NCI-H510A (cell line): Measurements from ENCODE around the gene NOG.
A peak's percentile ranks its signal among the peaks of the same experiment; 100 is the strongest.

ENCODE experiments used
- DNase-seq: peaks from one replicate; lab custom pipeline; 2025; lab: John Stamatoyannopoulos, UW

NOG gene

DNA sequence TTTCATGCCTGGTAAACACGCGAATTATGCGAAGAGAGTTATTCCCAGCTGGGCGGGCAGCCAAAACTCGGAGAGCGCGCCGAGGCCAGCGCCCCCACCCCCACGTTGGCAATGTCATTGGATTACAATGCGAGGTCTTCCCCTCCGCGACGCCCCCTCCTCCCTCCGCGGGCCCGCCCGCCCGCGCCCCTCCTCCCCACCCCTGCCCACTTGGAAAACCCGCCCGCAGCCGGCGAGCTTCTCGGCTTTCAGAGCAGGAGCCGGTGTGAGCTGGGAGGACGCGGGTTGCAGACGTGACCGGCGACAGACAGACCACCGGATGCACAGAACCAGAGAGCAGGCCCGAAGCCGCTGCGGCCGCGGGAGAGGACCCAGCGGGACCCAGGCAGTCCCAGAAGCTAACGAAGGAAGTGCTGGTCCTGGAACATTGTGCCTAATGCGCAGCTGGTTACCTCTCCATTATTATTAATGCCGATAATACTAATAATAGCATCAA, 4.0 kb downstream of the NOG start:
- DNase-seq: peak; percentile 7

GRCh38 chr17:56598466-56598865, 5.0 kb downstream of the NOG start:
- DNase-seq: no peak

GRCh38 chr17:56599088-56599487, 5.6 kb downstream of the NOG start:
- DNase-seq: no peak

GRCh38 chr17:56599566-56599965, 6.1 kb downstream of the NOG start:
- no peak for DNase-seq

DNA sequence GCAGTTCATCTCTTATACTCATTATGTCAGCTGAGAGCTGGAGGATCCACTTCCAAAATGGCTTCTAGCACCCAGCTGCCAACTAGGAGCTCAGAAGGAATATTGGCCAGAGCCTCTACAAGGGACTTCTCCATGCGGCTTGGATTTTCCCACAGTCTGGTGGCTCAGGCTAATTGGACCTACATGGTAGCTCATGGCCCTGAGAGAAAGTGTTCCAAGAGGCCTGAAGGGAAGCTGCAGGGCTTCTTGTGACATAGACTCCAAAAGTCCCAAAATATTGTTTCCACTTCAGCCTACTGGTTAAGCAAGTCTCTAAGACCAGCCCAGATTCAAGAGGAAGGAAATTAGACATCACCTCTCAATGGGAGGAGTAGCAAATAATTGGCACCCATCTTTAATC, 6.8 kb downstream of the NOG start:
- DNase-seq: no peak

DNA sequence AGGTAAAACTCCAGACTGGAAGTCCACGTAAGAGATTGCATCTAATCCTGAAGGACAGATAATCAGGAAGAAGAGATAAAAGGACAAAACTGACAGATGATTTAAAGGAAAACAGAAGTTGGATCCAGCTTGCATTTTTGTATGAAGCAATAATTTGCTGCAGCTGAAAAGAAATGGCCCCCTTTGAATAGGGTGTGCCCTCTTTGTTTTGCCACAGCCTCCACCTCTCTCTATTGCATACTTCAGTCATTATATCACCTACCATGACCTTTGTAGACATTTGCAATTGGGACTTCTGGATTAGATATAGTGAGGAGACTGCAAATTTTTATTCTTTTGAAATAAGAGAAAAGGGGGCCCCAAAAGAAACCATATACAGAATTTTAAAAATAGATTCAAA, 8.1 kb downstream of the NOG start:
- DNase-seq: no peak

GRCh38 chr17:56602292-56603130, 9.0 kb downstream of the NOG start:
- DNase-seq: no peak

- DNase-seq: no peak
These were observed 10.2 kb downstream of the NOG start for GRCh38 chr17:56603486-56604238.

GRCh38 chr17:56604691-56605290, 11.3 kb downstream of the NOG start:
- no peak for DNase-seq

DNA sequence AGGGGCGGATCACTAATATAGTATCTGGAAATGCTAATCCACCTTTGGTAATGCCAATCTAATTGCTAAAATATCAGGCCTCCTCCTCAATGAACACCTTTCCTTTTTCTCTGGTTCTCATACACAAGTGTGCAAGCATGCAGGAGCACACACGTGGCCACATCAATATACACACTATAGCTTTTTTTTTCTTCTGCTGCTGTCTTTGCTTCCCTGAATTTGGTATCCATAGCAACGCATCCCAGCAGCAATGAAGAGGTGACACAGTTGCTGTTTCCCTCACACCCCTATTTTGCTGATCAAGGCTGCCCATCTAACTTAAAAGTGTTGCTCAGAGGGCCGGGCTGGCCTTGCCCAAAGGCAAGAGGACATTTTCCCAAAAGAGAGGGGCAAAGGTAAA, 15.4 kb downstream of the NOG start:
- no peak for DNase-seq

GRCh38 chr17:56610321-56610720, 16.8 kb downstream of the NOG start:
- DNase-seq: no peak

GRCh38 chr17:56613131-56613530, 19.6 kb downstream of the NOG start:
- no peak for DNase-seq

- DNase-seq: no peak
These were observed 21.0 kb downstream of the NOG start for GRCh38 chr17:56614522-56614921.

DNA sequence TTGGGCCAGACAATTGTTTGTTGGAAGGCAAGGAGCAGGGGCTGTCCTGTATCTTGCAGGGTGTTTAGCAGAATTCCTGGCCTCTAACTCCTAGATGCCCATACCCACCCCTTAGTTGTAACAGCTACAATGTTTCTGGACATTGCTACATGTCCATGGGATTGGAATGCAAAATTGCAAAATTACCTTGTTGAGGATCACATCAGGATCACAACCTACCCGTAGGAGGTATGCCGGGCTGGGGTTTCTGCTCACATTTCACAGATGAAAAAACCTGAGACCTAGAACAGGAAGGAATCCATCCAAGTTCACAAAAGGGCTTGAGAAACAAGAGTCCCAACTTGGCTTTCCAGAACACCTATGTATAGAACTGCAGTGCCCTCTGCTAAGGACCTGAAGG, 22.7 kb downstream of the NOG start:
- no peak for DNase-seq

DNA sequence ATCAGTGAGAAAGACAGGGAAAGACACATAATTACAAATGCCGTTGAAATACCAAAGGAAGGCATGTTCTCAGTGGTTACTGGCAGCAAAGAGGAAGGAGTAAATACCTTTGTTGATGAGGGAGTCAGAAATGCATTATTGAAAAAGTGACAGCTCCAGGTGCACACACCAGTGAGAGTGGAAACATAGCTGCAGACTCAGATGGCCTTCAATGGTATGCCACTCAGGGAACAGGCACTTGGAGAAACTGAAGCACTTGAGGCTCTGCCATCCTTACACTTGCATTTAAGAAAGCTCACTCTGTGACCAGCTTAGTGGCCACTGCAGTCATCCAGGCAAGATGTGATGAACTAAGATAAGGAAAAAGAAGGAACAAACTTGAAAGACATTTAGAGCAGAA, 29.9 kb downstream of the NOG start:
- DNase-seq: no peak

DNA sequence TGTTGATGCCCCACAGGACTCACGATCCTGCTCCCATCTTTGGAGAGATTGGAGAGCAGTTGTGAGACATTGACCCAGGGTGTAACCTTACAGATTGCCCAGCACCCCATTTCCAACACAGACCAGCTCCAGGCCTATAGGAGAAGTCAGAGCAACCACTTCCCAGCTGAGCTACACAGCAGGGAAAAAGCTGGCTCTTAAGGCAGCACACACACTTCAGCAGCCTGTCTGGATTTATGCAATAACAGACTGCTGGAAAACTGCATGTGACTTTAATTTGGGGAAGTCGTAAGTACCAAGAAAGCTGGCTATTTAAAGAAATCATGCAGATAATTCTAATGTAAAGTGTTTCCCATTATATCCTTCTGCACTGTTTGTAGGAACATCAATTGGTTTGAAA, 30.8 kb downstream of the NOG start:
- DNase-seq: no peak

DNA sequence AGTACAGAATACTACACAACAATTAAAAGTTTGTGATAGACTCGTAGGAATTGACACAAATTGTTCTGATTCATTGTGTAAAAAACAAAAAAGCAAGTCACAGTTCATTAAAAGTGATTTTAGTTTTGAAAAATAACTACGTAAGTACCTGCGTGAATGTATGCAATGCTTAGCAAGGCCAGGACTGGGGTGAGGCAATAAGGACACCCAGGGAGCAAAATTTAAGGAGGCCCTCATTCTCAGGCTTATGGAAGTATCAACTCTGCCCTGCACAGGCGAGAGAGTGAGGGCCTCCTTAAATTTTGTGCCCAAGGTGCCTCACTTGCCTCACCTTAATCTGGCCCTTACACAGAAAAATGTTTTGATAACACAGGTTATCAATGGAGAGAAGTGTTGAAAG, 31.4 kb downstream of the NOG start:
- no peak for DNase-seq

- DNase-seq: no peak
These were observed 36.1 kb downstream of the NOG start for GRCh38 chr17:56629531-56630075.

DNA sequence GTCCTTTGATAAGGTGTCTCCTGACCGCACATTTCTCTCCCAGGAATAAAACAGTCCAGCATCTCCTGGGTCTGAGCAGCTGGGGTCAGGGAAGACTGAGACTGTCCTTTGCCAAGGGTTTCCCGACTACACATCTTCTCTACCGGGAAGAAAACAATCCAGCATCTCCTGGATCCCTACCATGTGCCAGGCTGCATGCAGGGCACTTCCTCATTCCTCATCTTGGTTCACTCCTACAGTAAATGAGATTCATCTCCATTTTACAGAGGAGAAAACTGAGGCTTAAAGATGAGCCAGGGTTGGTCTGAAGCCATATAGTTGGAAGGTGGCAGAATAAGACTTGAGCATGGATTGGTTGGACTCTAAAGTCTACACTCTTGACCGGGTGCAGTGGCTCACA, 36.7 kb downstream of the NOG start:
- no peak for DNase-seq

DNA sequence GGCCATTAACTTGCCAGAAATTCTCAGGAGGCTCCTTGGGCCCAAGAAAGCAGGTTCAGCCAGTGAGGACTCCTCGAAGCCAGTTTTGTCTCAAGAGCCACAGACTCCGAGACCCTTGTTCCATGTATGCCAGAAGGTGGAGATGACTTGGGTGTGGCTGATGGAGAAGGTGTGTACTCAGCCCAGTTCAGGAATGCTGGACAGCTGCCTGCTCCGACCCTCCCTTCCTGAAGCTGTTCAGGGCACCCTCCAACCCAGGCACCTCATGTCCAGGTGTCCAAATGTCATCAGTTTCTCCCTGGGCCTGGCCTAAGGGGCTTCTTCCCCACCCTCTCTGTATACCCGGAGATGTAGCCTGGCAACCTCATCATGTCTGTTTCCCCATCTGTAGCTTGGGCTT, 40.2 kb downstream of the NOG start:
- no peak for DNase-seq

DNA sequence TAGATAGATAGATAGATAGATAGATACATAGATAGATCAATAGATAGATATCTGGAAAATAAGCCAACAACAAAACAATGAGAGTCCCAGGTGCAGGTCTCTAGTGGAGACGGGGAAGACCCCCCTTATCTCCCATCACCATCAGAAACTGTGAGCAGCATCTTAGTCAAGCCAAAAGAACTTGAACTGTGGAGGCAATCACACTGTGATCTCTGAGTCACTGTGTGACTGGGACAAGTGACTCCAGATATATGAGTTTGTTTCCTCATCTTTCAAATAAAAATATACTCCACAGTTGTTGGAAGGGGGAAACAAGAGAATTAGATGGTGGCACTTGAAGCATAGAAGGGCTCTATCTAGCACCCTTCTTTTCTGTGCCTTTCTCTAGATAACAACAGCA, 42.1 kb downstream of the NOG start:
- DNase-seq: no peak

- DNase-seq: no peak
These were observed 42.8 kb downstream of the NOG start for GRCh38 chr17:56636265-56636664.

- no peak for DNase-seq
These were observed 43.8 kb downstream of the NOG start for GRCh38 chr17:56637254-56637653.
